Activated CD8-positive, alpha-beta memory T cell treated with anti-CD3 and anti-CD28 coated beads, Interleukin-2, amount 10 ng/mL, durations not matched to agents 7 days and 5 days (primary cell): ENCODE results near the gene UGT1A9. TPM values are rescaled to one million over a fixed set of nuclear protein-coding genes. Genes with fewer than 3 reads are reported as not detected.

Experiments used
- ATAC-seq: fragments of 150-1000 bp; cut with Tn5 transposase; one replicate; pipeline ENCODE4 v1.10.0; 2021; ENCODE audit warnings: moderate library complexity
- CTCF ChIA-PET: fragments of 350-600 bp; sonication (Branson Sonifier 250); formaldehyde crosslinking; loops from one replicate; lab custom pipeline; 2021; ENCODE audit warnings: antibody characterized with exemption; lab: Charles Lee
- DNase-seq: peaks from one replicate; pipeline ENCODE4 v3.0.0-alpha.2; 2020
- H3K27ac Mint-ChIP-seq: one replicate; pipeline ENCODE4 v1.8.0; 2021; ENCODE audit warnings: mild to moderate bottlenecking, mixed read lengths
- H3K27me3 Mint-ChIP-seq: one replicate; pipeline ENCODE4 v1.8.0; 2021; ENCODE audit warnings: mixed read lengths
- H3K36me3 Mint-ChIP-seq: one replicate; pipeline ENCODE4 v1.8.0; 2021; ENCODE audit warnings: mild to moderate bottlenecking, mixed read lengths
- H3K4me1 Mint-ChIP-seq: one replicate; pipeline ENCODE4 v1.8.0; 2021; ENCODE audit warnings: mixed read lengths
- H3K4me3 Mint-ChIP-seq: one replicate; pipeline ENCODE4 v1.8.0; 2021; ENCODE audit warnings: mild to moderate bottlenecking, moderate library complexity, mixed read lengths
- H3K9me3 Mint-ChIP-seq: one replicate; pipeline ENCODE4 v1.8.0; 2022; ENCODE audit warnings: low read depth, mixed read lengths
- total RNA-seq, 2 experiments: library from RNA; stranded (reverse); gene quantifications; one replicate each; pipeline ENCODE4 v1.2.3, GENCODE V29; 2021

Gene UGT1A9
- total RNA-seq, 2 experiments from 2014 or later: not detected

- no peaks in the 10 kb centered on the region for H3K9me3 Mint-ChIP-seq
- no peaks in the 10 kb centered on the region for H3K36me3 Mint-ChIP-seq
- CTCF ChIA-PET: no interaction called here
- H3K4me3 Mint-ChIP-seq: no peak overlapping the region
- DNase-seq (no peak), ATAC-seq (no peak)
- H3K4me1 Mint-ChIP-seq: no peaks in the 10 kb centered on the region
- H3K27ac Mint-ChIP-seq: no peak overlapping the region
- H3K27me3 Mint-ChIP-seq: peaks cover 51% of the 10 kb centered on the region
Measured at GRCh38 chr2:233663911-233664310, 7.8 kb upstream of the UGT1A9 start.

GRCh38 chr2:233668605-233669260, 3.0 kb upstream of the UGT1A9 start:
- Mint-ChIP-seq H3K36me3 (no peaks in the 10 kb centered on the region), H3K27ac (no peak overlapping the region), H3K4me3 (no peak overlapping the region), H3K27me3 (peaks cover 26% of the 10 kb centered on the region), H3K9me3 (no peaks in the 10 kb centered on the region), H3K4me1 (no peaks in the 10 kb centered on the region)
- CTCF ChIA-PET: no interaction called here
- no peak for DNase-seq
- ATAC-seq: no peak

GRCh38 chr2:233672886-233673285, 1.2 kb downstream of the UGT1A9 start:
- CTCF ChIA-PET: no interaction called here
- Mint-ChIP-seq H3K4me1 (no peaks in the 10 kb centered on the region), H3K9me3 (no peaks in the 10 kb centered on the region)

GRCh38 chr2:233673896-233674295, 2.2 kb downstream of the UGT1A9 start:
- Mint-ChIP-seq H3K4me1 (no peaks in the 10 kb centered on the region), H3K36me3 (no peaks in the 10 kb centered on the region)

More at GRCh38 chr2:233672886-233673285, 1.2 kb downstream of the UGT1A9 start:
- ATAC-seq: no peak
- no peak overlapping the region for H3K27ac Mint-ChIP-seq
- H3K27me3 Mint-ChIP-seq: peaks cover 34% of the 10 kb centered on the region
- H3K36me3 Mint-ChIP-seq: no peaks in the 10 kb centered on the region
- no peak for DNase-seq
- H3K4me3 Mint-ChIP-seq: no peak overlapping the region

GRCh38 chr2:233674314-233674713, 2.6 kb downstream of the UGT1A9 start:
- Mint-ChIP-seq H3K9me3 (no peaks in the 10 kb centered on the region), H3K4me3 (no peak overlapping the region), H3K27ac (no peak overlapping the region), H3K36me3 (no peaks in the 10 kb centered on the region), H3K4me1 (no peaks in the 10 kb centered on the region), H3K27me3 (peaks cover 44% of the 10 kb centered on the region)
- CTCF ChIA-PET: no interaction called here
- no peak for ATAC-seq
- no peak for DNase-seq

More at GRCh38 chr2:233673896-233674295, 2.2 kb downstream of the UGT1A9 start:
- H3K4me3 Mint-ChIP-seq: no peak overlapping the region
- no peaks in the 10 kb centered on the region for H3K9me3 Mint-ChIP-seq
- H3K27ac Mint-ChIP-seq: no peak overlapping the region
- DNase-seq: no peak
- peaks cover 42% of the 10 kb centered on the region for H3K27me3 Mint-ChIP-seq
- no peak for ATAC-seq
- CTCF ChIA-PET: no interaction called here

- DNase-seq (no peak), ATAC-seq (no peak)
- CTCF ChIA-PET: no interaction called here
- Mint-ChIP-seq H3K9me3 (no peaks in the 10 kb centered on the region), H3K4me3 (no peak overlapping the region), H3K27ac (no peak overlapping the region), H3K36me3 (no peaks in the 10 kb centered on the region), H3K27me3 (peaks cover 51% of the 10 kb centered on the region), H3K4me1 (no peaks in the 10 kb centered on the region)
Measured at GRCh38 chr2:233674995-233675394, 3.3 kb downstream of the UGT1A9 start.

- no peak for ATAC-seq
- no peaks in the 10 kb centered on the region for H3K9me3 Mint-ChIP-seq
- no peak overlapping the region for H3K4me3 Mint-ChIP-seq
- no peak overlapping the region for H3K27ac Mint-ChIP-seq
- no peaks in the 10 kb centered on the region for H3K36me3 Mint-ChIP-seq
- no peaks in the 10 kb centered on the region for H3K4me1 Mint-ChIP-seq
- CTCF ChIA-PET: no interaction called here
- peaks cover 48% of the 10 kb centered on the region for H3K27me3 Mint-ChIP-seq
- no peak for DNase-seq
Measured at GRCh38 chr2:233676046-233676445, 4.3 kb downstream of the UGT1A9 start.

- Mint-ChIP-seq H3K9me3 (no peaks in the 10 kb centered on the region), H3K27me3 (peaks cover 36% of the 10 kb centered on the region), H3K4me3 (no peak overlapping the region), H3K4me1 (no peaks in the 10 kb centered on the region), H3K27ac (no peak overlapping the region), H3K36me3 (no peaks in the 10 kb centered on the region)
- ATAC-seq (no peak), DNase-seq (no peak)
- CTCF ChIA-PET: no interaction called here
Measured at GRCh38 chr2:233679196-233679595, 7.5 kb downstream of the UGT1A9 start.

- DNase-seq (no peak), ATAC-seq (no peak)
- H3K27ac Mint-ChIP-seq: no peak overlapping the region
- H3K4me1 Mint-ChIP-seq: no peaks in the 10 kb centered on the region
- H3K27me3 Mint-ChIP-seq: peaks cover 41% of the 10 kb centered on the region
- H3K9me3 Mint-ChIP-seq: no peaks in the 10 kb centered on the region
- H3K36me3 Mint-ChIP-seq: no peaks in the 10 kb centered on the region
- CTCF ChIA-PET: no interaction called here
- no peak overlapping the region for H3K4me3 Mint-ChIP-seq
Measured at GRCh38 chr2:233680361-233681045, 8.8 kb downstream of the UGT1A9 start.

GRCh38 chr2:233681521-233682099, 9.9 kb downstream of the UGT1A9 start, which contains the start of gene UGT1A7:
TSS of gene UGT1A7 (plus strand) at chr2:233681901. CDS start at chr2:233681938, 37 bp downstream.
- ATAC-seq (no peak), DNase-seq (no peak)
- Mint-ChIP-seq H3K4me1 (no peaks in the 10 kb centered on the region), H3K4me3 (no peak within 1 kb of the TSS), H3K9me3 (no peaks in the 10 kb centered on the region), H3K36me3 (no peaks in the 10 kb centered on the region), H3K27me3 (peaks cover 39% of the 10 kb centered on the region), H3K27ac (no peak within 1 kb of the TSS)
- CTCF ChIA-PET: interaction anchor here (1.0 kb wide), 1 partner anchor 30 kb away, joined by 4 read pairs; no protein-coding TSS in a partner anchor

- no peak overlapping the region for H3K27ac Mint-ChIP-seq
- no peak for DNase-seq
- no peak overlapping the region for H3K4me3 Mint-ChIP-seq
- CTCF ChIA-PET: no interaction called here
- H3K9me3 Mint-ChIP-seq: no peaks in the 10 kb centered on the region
- peaks cover 23% of the 10 kb centered on the region for H3K27me3 Mint-ChIP-seq
- no peak for ATAC-seq
- H3K36me3 Mint-ChIP-seq: no peaks in the 10 kb centered on the region
- H3K4me1 Mint-ChIP-seq: no peaks in the 10 kb centered on the region
Measured at GRCh38 chr2:233684640-233685039, 12.9 kb downstream of the UGT1A9 start.

GRCh38 chr2:233686928-233687327, 15.2 kb downstream of the UGT1A9 start:
- no peaks in the 10 kb centered on the region for H3K4me1 Mint-ChIP-seq
- no peak overlapping the region for H3K4me3 Mint-ChIP-seq
- ATAC-seq (no peak), DNase-seq (no peak)
- H3K36me3 Mint-ChIP-seq: no peaks in the 10 kb centered on the region
- H3K27ac Mint-ChIP-seq: no peak overlapping the region
- CTCF ChIA-PET: no interaction called here
- peaks cover 23% of the 10 kb centered on the region for H3K27me3 Mint-ChIP-seq
- no peaks in the 10 kb centered on the region for H3K9me3 Mint-ChIP-seq

- Mint-ChIP-seq H3K36me3 (no peaks in the 10 kb centered on the region), H3K9me3 (no peaks in the 10 kb centered on the region), H3K27me3 (peaks cover 24% of the 10 kb centered on the region), H3K4me3 (no peak overlapping the region), H3K4me1 (no peaks in the 10 kb centered on the region), H3K27ac (no peak overlapping the region)
- DNase-seq: no peak
- ATAC-seq: no peak
- CTCF ChIA-PET: no interaction called here
Measured at GRCh38 chr2:233688341-233688740, 16.6 kb downstream of the UGT1A9 start.

GRCh38 chr2:233689031-233689430, 17.3 kb downstream of the UGT1A9 start:
- H3K4me1 Mint-ChIP-seq: no peaks in the 10 kb centered on the region
- no peak overlapping the region for H3K4me3 Mint-ChIP-seq
- no peak for DNase-seq
- H3K9me3 Mint-ChIP-seq: no peaks in the 10 kb centered on the region
- H3K27ac Mint-ChIP-seq: no peak overlapping the region
- peaks cover 30% of the 10 kb centered on the region for H3K27me3 Mint-ChIP-seq
- H3K36me3 Mint-ChIP-seq: no peaks in the 10 kb centered on the region
- CTCF ChIA-PET: no interaction called here
- no peak for ATAC-seq
